IPS DF 19.7 (cell line): ENCODE data around the gene TLR1.
"Not testable (repeated sequence)": the region's sequence is repeated elsewhere in the genome, so short reads cannot be mapped to it uniquely, and the experiment has no call there.

Source experiments
- DNase-seq: peaks from one replicate; pipeline ENCODE4 v3.0.0-alpha.2; 2013; ENCODE audit warnings: low read depth, low spot score

TLR1 gene

DNA sequence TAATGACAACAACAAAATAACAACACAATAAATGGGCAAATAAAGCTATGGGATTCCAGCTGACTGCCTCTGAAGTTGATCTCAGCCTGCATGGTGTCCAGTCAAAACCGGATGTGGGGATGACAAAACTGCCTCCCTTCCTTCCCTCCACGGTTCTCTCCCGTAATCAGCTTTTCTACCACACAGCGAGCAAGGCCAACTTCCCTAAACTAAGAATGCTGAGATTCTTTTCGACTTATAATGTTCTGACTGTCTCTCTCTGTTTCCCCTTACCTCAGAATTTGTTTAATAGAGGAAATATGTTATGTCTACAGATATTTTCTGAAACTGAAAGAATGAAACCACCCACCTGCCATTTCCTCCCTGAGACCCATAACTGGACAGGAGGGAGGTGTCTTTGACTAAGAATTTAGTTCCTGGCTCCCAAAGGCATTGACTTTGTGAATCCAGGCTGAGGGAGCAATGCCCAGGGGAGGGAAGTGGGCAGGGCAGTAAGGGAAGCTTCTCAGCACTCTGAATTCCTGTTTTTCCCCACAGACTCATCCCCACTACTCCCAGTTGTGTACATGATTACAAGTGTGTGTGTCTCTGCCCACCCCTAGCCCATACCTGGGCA lies 1.0 kb upstream of the TLR1 start:
- no peak for DNase-seq

DNA sequence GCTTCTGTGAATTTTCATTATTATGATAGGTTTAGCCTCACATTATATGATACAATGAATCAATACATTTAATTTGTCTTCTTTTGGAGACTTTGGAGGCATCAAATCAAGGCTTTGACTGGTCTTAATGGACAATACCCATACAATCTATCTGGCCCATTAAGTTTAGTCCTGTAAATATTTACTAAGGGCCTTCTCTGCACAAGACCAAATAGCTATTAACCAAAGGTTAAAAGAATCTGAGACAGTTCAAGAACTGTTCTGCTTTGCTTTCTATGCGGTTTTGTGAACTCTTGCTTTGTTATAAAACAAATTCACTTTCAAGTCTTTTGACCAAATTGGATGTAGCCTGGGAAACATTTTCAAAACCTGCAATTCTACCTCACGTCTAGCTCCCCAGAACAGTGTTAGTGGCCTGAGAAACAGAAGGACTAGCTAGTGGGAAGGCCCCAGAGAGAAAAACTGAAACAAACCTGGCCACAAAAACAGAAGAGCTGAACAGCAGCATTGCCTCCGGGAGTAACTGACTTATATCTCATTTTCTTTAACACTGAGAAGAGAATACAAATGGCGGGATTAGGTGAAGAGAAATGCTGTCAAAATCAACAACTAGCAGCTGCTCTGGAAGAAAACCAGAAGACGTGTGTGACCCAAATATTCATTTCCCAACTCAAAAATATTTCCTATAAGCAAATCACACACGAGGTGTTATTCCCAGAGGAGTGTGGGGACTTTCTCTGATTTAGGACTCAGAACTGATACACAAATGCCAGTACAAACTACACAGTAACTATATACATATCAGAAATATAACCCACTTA lies 548 bp downstream of the TLR1 start:
- DNase-seq, result no peak

DNA sequence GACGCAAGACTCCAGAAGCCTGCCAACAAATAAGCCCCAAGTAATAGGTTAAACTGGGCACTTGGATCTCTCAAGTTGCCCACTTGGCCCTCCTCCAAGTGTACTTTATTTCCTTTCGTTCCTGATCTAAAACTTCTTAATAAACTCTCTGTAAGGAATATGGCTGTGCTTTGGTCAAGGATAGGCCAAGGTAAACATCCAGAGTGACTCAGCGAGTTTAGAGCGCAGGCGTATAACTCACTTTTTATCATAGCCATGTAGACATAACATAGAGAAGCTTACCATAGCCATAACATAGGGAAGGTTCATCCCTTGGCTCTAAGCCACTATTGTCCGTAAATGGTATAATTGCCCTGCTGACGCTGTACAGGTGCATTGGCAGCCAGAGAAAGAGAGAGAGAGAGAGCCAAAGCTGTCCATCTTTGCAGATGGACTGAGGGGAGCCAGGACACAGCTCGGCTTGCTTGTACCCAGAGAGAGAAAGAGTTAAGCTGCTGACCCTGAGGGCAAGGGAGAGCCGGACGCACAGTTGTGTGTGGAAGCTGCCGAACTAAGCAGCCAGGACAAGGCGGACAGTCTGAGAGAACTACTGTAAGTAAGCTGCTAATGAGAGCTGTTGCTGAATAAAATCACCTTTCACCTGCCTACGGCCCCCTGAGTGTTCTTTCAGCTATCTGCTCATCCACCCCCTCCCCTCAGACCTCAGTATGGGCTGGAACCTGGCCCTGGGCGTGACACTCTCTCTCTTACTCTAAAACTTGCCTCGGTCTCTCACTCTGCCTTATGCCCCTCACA lies 1.8 kb downstream of the TLR1 start:
- DNase-seq, result no peak

DNA sequence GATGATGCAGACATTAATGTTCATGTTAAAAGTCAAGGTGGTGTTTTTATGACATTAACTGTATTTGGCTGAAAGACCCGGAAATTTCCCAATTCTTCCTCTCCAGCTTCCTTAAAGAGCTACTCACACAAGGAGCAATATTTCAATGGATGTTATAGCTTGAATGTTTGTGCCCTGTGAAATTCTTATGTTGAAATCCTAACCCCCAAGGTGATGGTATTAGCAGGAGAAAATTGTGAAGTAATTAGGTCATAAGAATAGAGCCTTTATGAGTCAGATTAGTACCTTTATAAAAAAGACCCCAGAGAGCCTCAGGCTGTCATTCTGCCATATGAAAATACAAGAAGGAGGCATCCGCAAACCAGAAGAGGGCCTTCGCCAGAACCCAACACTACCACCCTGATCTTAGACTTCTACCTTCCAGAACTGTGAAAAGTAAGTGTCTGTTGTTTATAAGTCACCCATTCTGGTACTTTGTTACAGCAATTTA lies 3.6 kb downstream of the TLR1 start:
- DNase-seq, result no peak

DNA sequence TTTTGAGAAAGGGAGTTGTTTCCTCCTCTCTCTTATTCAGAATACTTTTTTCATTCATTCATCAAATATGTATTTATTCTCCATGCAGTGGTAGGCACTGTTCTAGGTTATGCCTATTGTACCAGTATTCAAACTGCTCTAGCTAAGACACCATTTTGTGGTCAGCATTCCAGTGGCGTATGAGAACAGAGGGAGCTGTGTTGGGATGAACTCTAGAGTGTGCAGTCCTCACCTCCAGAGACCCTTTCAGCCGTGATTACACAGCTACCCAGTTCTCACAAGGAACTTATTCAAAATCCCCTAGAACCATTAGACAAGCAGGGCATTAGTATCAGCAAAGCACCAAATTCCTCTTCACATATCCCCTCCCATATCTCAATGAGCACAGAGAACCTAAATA lies 4.2 kb downstream of the TLR1 start:
- DNase-seq, result no peak

DNA sequence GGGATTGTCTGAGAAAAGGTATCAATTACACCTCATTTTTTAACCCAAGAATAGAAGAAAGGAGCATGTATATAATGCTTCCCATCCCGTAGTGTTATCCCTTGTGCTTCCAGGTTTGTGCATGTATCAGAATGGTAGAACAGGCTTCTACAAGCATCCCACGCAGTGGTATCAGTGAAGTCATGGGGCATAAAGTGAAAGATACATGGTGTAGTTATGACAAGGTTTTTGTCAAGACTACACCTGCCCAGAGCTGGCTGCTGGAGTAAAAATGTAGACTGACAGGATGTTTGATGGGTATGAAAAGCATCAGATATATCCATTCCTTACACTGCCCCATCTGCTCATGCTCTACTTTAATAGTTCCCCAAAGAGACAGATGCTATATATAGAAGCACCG lies 9.5 kb downstream of the TLR1 start:
- DNase-seq, result no peak

DNA sequence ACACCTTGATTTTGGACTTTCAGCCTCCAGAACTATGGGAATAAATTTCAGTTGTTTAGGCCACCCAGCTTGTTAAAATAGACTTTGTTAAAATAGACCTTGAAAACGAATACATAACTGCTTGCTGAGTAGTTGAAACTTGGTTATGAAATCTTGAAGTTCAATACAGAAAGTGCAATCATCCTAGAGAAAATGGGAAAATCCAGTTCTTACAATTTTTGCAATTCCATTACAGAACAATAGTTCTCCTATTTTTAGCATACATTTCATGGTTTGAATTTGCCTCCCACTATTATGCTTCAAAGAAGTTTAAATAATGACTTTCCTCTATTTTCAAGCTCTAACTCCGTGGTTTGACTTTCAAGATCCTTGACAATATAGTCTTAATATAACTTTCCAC lies 10.5 kb downstream of the TLR1 start:
- DNase-seq, result no peak

DNA sequence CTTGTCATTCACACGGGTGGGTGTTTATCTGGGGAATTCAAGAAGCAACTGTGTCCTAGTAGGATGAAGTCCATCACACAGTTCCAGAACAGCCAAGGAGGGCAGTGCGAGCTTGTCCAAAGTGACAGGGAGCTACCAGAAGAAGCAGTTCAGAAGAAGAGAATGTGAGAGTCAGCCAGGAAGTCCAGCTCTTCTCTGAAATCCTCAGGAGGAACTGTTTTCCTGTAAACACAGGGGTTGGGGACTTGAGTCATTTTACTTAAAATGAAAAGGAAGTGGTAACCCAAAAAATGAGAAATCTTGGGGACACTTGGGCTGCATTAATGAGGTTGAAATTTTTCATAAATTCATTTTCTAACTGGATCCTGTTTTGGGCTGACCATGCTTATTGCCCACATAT lies 13.6 kb downstream of the TLR1 start:
- no peak for DNase-seq

DNA sequence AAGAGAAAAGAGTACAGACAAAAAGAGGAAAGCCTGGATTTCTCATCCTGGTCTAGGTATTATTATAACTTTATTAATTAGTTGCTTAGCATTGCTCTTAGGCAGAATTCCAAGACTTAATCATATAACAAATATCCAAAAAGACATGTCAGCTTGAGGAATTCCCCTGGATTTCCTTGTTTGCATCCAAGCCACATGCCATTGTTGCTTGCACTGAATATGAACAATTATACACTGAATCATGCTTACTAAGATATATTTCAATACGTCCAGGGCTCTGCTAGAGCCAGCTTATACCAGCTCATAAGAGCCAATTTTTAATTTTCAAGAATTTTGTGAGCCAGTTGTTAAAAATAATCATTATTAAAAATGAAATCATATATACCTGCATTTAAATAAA lies 16.3 kb downstream of the TLR1 start:
- DNase-seq, result no peak

DNA sequence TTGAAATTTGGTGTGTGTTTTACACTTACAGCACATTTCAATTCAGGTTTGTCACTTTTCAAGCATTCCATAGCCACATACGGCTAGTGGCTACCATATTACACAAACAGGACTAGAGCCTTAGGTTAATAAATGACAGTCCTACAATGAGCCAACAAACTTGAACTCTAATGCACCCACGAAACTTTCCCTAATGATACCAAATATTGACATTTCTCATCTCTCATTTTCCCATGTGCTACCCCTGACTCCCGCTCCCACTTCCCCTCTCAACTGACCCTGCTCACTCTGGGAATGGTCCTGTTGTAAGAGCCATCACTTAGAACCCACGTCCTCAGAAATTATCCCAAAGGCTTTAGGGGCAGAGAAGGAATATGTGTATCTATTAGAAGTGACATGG lies 16.9 kb downstream of the TLR1 start:
- no peak for DNase-seq

DNA sequence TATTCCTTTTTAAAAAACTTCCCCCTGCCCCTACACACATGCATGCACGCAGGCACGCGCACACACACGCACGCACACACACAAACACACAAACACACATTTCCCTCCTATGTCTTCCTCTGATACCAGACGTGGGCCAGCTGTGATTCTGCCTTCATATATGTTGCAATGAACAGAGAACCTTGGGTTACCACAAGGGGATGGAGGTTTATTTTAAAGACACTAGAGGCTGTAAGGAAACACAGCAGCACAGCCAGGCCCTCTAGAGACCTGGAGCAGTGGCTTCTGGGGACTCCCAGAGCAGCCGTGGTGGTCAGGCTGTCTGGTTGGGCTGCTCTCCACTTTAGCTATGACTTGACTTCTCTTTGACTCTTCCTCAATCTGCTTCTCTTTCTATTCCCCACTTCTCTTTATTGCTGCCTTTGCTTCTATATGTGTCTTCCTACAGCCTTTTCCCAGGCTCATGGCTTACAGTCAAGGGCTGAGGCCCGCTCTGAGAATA lies 18.6 kb downstream of the TLR1 start:
- no peak for DNase-seq

DNA sequence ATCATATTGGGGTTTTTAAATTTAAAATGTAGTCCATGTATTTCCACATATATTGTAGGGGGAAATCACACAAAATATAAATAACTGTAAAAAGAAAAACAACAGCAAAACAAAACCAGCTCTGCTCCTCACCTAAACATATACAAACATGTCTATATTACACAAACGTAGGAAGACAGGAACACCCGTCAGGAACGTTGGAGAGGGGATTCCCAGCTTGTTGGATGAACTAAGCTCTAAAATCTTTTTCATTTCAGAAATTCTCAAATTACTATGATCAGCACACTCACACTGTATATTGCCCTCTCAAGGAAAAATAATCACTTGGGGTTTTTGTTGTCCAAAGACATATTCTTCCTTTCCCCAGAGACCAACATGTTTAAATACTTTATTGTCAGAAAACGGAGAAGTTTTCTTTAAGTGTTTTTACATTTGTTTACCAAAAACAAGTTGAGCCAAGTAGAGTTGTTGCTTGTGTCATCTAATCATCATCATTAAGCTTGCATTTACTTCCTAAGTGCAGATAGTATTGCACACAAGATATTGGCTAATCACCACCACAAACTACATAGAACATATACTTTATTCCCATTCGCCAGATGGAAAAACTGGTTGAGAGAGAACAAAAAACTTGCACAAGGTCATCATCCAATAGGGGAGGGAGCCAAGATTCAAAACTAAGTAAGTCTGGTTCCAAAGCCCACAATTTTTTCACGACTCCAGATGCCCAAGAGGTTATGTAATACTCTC lies 19.4 kb downstream of the TLR1 start:
- no peak for DNase-seq

DNA sequence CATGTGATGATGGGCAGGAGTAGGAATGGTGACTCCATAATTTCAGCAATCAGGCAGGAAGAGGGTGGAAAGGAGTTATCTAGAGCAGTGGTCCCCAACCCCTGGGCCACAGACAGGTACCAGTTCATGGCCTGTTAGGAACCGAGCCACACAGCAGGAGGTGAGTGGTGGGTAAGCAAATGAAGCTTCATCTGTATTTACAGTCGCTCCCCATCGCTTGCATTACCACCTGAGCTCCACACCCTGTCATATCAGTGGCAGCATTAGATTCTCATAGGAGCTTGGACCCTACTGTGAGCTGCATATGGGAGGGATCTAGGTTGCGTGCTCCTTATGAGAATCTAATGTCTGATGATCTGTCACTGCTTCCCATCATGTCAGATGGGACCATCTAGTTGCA lies 20.4 kb downstream of the TLR1 start:
- no peak for DNase-seq

DNA sequence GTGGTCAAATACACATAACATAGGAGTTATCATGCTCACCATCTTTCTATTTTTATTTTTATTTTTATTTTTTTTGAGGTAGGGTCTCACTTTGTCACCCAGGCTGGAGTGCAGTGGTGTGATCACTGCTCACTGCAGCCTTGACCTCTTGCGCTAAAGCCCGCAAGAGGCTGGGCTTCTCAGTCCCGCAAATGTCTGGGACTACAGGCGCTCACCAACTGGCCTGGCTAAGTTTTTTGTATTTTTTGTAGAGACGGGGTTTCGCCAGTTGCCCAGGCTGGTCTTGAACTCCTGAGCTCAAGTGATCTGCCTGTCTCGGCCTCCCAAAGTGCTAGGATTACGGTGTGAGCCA lies 21.5 kb downstream of the TLR1 start:
- no peak for DNase-seq

DNA sequence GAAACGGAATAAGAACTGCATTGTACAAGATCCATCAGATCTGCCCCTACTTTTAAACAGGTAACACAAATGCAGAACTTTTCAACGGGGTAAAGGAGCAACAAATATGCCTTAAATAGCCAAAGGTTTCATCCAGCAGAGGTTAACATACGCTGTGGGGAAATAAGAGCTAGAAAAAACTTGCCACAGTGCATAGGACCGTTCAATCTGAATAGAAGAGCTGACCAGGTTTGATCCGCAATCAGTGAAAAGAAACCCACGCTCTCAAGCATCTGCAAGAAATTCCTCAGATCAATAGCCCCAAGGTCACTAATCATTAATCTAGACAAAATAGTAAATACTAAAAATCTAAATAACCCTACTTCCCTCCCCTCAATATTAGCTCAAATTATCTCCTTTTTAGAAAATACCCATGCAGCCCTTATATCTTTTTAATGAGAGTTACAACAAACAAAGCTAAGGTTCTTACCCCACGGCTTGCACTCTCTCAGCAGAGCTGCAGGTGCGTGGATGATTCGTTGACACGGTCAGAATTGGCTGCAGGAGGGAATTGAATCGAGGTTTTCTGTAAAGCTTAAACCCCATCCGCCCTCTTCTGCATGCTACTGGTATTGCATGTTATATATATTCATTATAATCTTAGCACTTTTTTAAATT lies 22.0 kb downstream of the TLR1 start, which contains the start of gene TLR10:
TSS of gene TLR10 (minus strand) at position 539 of the 657 bp plus-strand sequence. CDS start 7,400 bp downstream, outside the sequence.
- peak; percentile 12 for DNase-seq

DNA sequence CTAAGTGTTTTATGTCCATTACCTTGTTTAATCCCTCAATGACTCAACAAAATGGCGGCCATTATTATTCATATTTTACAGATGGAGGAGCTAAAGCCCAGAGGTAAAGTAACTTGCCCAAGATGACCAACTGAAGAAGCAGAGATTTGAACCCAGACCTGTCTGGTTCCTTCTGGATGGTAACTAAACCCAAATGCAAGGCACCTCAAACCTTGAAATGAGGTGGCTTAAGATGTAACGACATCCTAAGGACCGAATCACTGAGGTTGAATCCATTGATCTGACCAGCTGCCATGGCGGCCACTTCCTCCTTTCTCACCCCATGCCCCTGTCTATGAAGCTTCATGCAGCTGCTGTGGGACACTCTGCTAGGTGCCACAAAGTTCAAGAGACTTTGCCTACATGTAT lies 22.7 kb downstream of the TLR1 start:
- DNase-seq, result no peak

DNA sequence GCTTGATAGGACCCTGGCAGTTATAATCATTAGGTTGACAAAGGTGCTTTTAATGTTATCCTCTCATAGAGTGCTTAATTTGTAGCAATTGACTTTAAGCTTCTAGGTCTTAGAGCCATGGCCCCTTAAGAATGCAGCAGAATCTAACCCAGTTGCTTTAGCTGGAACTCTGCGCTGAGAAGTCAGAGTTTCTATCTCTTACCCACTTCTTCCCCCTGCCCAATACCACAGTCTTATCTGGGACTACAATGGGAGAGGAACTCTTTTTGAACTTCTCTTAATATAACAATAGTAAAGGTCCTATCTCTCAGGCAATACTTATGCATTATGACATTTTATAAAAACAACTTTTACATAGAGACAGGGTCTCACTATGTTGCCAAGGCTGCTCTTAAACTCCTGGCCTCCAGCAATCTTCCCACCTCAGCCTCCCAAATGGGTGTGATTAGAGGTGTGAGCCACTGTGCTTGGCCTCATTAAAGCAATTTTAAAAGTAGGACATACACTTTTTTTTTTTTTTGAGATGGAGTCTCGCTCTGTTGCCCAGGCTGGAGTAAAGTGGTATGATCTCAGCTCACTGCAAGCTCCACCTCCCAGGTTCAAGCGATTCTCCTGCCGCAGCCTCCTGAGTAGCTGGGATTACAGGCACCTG lies 23.6 kb downstream of the TLR1 start:
- no peak for DNase-seq

DNA sequence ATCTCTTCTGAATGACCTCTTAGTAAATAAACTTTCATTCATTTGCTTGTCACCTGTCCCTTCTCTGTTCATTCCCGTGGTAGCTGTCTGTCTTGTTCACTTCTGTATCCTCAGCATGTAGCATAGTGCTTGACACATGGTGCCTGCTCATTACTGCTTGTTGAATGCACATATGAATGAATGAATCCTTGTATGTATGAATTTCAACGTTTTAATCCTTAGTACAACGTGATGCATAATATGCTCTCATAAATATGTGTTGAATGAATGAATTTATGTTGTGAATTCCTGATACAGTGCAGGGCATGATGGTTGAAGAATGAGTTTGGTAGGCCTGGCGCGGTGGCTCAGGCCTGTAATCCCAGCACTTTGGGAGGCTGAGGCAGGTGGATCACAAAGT lies 24.8 kb downstream of the TLR1 start:
- no peak for DNase-seq

DNA sequence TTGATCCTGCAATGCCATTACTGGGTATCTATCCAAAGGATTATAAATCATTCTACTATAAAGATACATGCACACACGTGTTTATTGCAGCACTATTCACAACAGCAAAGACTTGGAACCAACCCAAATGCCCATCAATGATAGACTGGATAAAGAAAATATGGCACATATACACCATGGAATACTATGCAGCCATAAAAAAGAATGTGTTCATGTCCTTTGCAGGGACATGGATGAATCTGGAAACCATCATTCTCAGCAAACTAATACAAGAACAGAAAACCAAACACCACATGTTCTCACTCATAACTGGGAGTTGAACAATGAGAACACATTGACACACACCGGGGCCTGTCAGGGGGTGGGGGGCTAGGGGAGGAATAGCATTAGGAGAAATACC lies 26.7 kb downstream of the TLR1 start:
- DNase-seq, result not testable (repeated sequence)

DNA sequence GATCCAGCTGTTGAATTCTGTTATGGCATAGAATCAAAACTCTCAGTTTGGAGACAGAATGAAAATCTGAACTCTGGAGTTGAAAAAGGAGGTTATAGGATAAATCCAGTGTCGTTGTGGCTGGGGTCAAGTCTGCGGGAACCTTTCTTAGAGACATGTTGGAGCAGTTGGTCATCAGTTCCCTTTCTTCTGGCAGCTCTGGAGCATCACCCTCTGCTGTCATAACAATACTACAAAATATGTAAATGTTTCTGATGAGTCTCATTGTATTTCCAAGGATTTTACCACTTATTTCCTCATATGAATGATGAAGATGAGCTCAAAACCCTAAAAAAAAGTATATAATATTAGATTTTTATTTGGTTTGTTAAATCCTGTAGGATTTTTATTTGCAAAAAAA lies 29.3 kb downstream of the TLR1 start:
- DNase-seq, result no peak
